Naive thymus-derived CD4-positive, alpha-beta T cell (primary cell): Measurements from ENCODE around the gene TRAPPC14. TPM values are rescaled to one million over a fixed set of nuclear protein-coding genes. Genes with fewer than 3 reads are reported as not detected.

Experiments used
- ATAC-seq: fragments of 150-1000 bp; cut with Tn5 transposase; 2 replicates; pipeline ENCODE4 v1.10.0; 2021; ENCODE audit warnings: mild to moderate bottlenecking, moderate library complexity
- CTCF ChIA-PET: fragments of 350-600 bp; sonication (Branson Sonifier 250); formaldehyde crosslinking; loops from one replicate; lab custom pipeline; 2021; ENCODE audit warnings: antibody characterized with exemption; lab: Charles Lee
- POLR2A ChIA-PET: fragments of 350-600 bp; sonication (Branson Sonifier 250); formaldehyde crosslinking; loops from one replicate; lab custom pipeline; 2021; ENCODE audit warnings: antibody characterized with exemption, inconsistent platforms; lab: Charles Lee
- DNase-seq, 9 donors: peaks; one replicate each; pipeline versions ENCODE4 v3.0.0 to v3.0.0-alpha.2; 2020 to 2022; ENCODE audit warnings: mixed read lengths in 1 of 9
- H3K27ac ChIP-seq: one replicate; pipeline ENCODE4 v1.7.0; 2013; ENCODE audit warnings: mild to moderate bottlenecking, low read depth, low read length, moderate library complexity
- H3K27me3 ChIP-seq, 2 donors: one replicate each; pipeline ENCODE4 v1.7.0; 2013; ENCODE audit warnings: low read length in 2 of 2, mild to moderate bottlenecking in 2 of 2, moderate library complexity in 2 of 2; ENCODE audit not compliant: control insufficient read depth in 2 of 2, insufficient read depth in 2 of 2
- H3K36me3 ChIP-seq, 3 experiments: 1 replicate in 2 of 3; 2 replicates in 1 of 3; pipeline ENCODE4 v1.7.0; 2013; ENCODE audit warnings: low read length in 3 of 3, mild to moderate bottlenecking in 3 of 3, moderate library complexity in 1 of 3; ENCODE audit not compliant: insufficient read depth in 3 of 3, control insufficient read depth in 2 of 3
- H3K4me1 ChIP-seq, 2 donors: one replicate each; pipeline ENCODE4 v1.7.0; 2013; ENCODE audit warnings: low read length in 2 of 2, mild to moderate bottlenecking in 2 of 2, moderate library complexity in 1 of 2; ENCODE audit not compliant: control insufficient read depth in 2 of 2, insufficient read depth in 2 of 2
- H3K4me3 ChIP-seq: 2 replicates; pipeline ENCODE4 v1.7.0; 2013; ENCODE audit warnings: mild to moderate bottlenecking, low read length
- H3K9me3 ChIP-seq, 3 experiments: 1 replicate in 2 of 3; 2 replicates in 1 of 3; pipeline ENCODE4 v1.7.0; 2013; ENCODE audit warnings: low read length in 3 of 3; ENCODE audit not compliant: control insufficient read depth in 2 of 3
- H3K27ac Mint-ChIP-seq, 9 donors: one replicate each; pipeline ENCODE4 v1.8.0; 2020 to 2022; ENCODE audit warnings: mixed read lengths in 9 of 9, mild to moderate bottlenecking in 8 of 9, moderate library complexity in 5 of 9, inconsistent platforms in 2 of 9
- H3K27me3 Mint-ChIP-seq, 5 donors: one replicate each; pipeline ENCODE4 v1.8.0; 2021 to 2022; ENCODE audit warnings: mixed read lengths in 5 of 5, mild to moderate bottlenecking in 1 of 5
- H3K36me3 Mint-ChIP-seq, 5 donors: one replicate each; pipeline ENCODE4 v1.8.0; 2020 to 2022; ENCODE audit warnings: mixed read lengths in 5 of 5, mild to moderate bottlenecking in 3 of 5, inconsistent platforms in 1 of 5
- H3K4me1 Mint-ChIP-seq, 7 donors: one replicate each; pipeline ENCODE4 v1.8.0; 2020 to 2022; ENCODE audit warnings: mixed read lengths in 7 of 7, mild to moderate bottlenecking in 3 of 7, inconsistent platforms in 1 of 7
- H3K4me3 Mint-ChIP-seq, 10 donors: one replicate each; pipeline ENCODE4 v1.8.0; 2020 to 2022; ENCODE audit warnings: mild to moderate bottlenecking in 10 of 10, mixed read lengths in 10 of 10, moderate library complexity in 6 of 10, inconsistent platforms in 2 of 10
- H3K9me3 Mint-ChIP-seq, 11 donors: one replicate each; pipeline ENCODE4 v1.8.0; 2020 to 2022; ENCODE audit warnings: mixed read lengths in 11 of 11, mild to moderate bottlenecking in 4 of 11, inconsistent platforms in 1 of 11, moderate library complexity in 1 of 11
- intact Hi-C, 2 donors: fragments of 100-400 bp; cut with micrococcal nuclease; formaldehyde crosslinking; loops; one replicate each; pipeline ENCODE4 v1.15.1; 2023
- polyA plus RNA-seq, 2 donors: library from polyadenylated mRNA; unstranded; fragments of 300-500 nt; fragmentation: Illumina TruSeq; gene quantifications; one replicate each; pipeline ENCODE4 v1.2.3, GENCODE V29; 2021
- total RNA-seq, 6 experiments: library from RNA in 5 of 6; stranded (reverse) in 5 of 6; gene quantifications; 1 replicate in 5 of 6; 2 replicates in 1 of 6; pipeline ENCODE4 v1.2.3 and lab custom pipeline; 2021 to 2026

The TRAPPC14 gene
- total and polyA plus RNA-seq, 7 experiments from 2014 or later, result 3.2 to 102 (median 63.8) TPM

- no peaks in the 10 kb centered on the region for H3K27me3 ChIP-seq
- CTCF ChIA-PET, result interaction anchor here (0.6 to 1.1 kb wide), 2 partner anchors 9 to 47 kb away, joined by 3 to 6 read pairs; no protein-coding TSS in a partner anchor
- H3K27me3 Mint-ChIP-seq, result peaks cover 0 to 27% (median 5%) of the 10 kb centered on the region in 5 donors
These were observed 12.7 kb upstream of the TRAPPC14 start for GRCh38 chr7:100171087-100171681.

DNA sequence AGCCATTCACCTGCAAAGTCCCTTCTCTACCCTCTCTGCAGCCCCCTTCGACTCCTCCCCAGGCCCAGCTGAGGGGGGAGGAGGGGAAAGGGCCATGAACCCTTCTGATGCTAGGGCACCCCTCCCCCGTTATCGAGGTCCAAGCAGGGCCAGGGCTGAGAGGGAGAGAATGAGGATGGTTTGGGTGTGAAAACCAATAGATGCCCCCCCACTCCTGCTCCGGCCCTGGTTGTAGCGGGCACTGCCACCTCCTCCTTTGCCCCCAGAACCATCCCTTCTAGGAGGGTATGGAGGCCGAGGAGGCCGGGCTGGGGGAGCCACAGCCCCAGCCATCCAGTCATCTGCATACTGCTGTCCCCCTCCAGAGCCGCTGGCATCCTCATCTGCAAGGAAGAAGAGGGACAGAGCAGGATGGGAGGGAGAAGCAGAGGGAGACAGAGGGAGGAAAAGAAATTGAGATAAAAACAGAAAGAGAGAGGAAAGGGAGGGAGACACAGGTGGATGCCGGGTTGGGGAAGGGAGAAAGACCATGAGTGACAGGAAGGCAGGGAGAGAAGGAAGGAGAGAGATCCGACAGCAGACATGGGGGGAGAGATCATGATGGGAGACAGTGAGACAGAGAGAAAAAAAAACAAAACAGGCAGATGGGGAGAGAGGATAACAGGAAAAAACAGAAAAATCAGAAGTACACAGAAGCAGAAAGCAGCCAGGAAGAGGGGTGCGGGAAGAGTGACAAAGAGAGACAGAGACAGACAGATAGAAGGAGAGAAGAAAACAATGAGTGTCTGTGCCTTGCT lies 11.8 kb upstream of the TRAPPC14 start:
- H3K4me3 ChIP-seq, result peak overlapping the region; percentile 56
- intact Hi-C loops, result no loop called here
- no peaks in the 10 kb centered on the region for H3K9me3 ChIP-seq
- DNase-seq (no peak), ATAC-seq (no peak)
- Mint-ChIP-seq H3K27ac (peak overlapping the region; percentile 54 to 99 (median 97)), H3K4me3 (peak overlapping the region; percentile 65 to 95 (median 90)), H3K4me1 (peaks cover 55 to 79% (median 68%) of the 10 kb centered on the region in 7 donors), H3K9me3 (no peaks in the 10 kb centered on the region), H3K36me3 (peaks cover 0 to 8% (median 0%) of the 10 kb centered on the region in 5 donors), H3K27me3 (peaks cover 0 to 27% (median 5%) of the 10 kb centered on the region in 5 donors)
- H3K27ac ChIP-seq, result peak overlapping the region; percentile 81
- ChIA-PET CTCF (interaction anchor here (0.6 to 1.1 kb wide), 2 partner anchors 10 to 48 kb away, joined by 3 to 6 read pairs; no protein-coding TSS in a partner anchor), POLR2A (interaction anchor here (1.4 to 23.1 kb wide), 6 partner anchors 8 to 46 kb away, joined by 4 to 383 read pairs (median 170); partner anchors contain the start of genes GAL3ST4, GPC2, LAMTOR4 and STAG3)
- no peaks in the 10 kb centered on the region for H3K27me3 ChIP-seq
- peaks cover 0 to 10% (median 0%) of the 10 kb centered on the region in 3 experiments for H3K36me3 ChIP-seq
- H3K4me1 ChIP-seq, result peaks cover 24 to 61% of the 10 kb centered on the region in 2 donors

More at GRCh38 chr7:100171087-100171681, 12.7 kb upstream of the TRAPPC14 start:
- no peaks in the 10 kb centered on the region for H3K9me3 ChIP-seq
- ATAC-seq (peak; percentile 40), DNase-seq (peak in 3 of 9 donors; percentile 23 to 38 (median 25))
- peaks cover 51 to 78% (median 66%) of the 10 kb centered on the region in 7 donors for H3K4me1 Mint-ChIP-seq
- POLR2A ChIA-PET, result interaction anchor here (2.3 to 23.1 kb wide), 4 partner anchors 9 to 39 kb away, joined by 8 to 383 read pairs (median 198); partner anchors contain the start of genes GAL3ST4, GPC2, LAMTOR4 and STAG3
- H3K36me3 Mint-ChIP-seq, result peaks cover 0 to 8% (median 0%) of the 10 kb centered on the region in 5 donors
- peaks cover 21 to 52% of the 10 kb centered on the region in 2 donors for H3K4me1 ChIP-seq
- no peaks in the 10 kb centered on the region for H3K9me3 Mint-ChIP-seq
- H3K4me3 Mint-ChIP-seq, result peak overlapping the region; percentile 65 to 95 (median 90)
- intact Hi-C loops, result loop anchor here in 1 of 2 donors (1.0 kb wide), 2 partner anchors 8 to 9 kb away; no protein-coding TSS in a partner anchor
- peak overlapping the region; percentile 56 for H3K4me3 ChIP-seq
- peaks cover 0 to 10% (median 0%) of the 10 kb centered on the region in 3 experiments for H3K36me3 ChIP-seq
- H3K27ac Mint-ChIP-seq, result peak overlapping the region in 8 of 9 donors; percentile 86 to 99 (median 95)
- H3K27ac ChIP-seq, result peak overlapping the region; percentile 81

DNA sequence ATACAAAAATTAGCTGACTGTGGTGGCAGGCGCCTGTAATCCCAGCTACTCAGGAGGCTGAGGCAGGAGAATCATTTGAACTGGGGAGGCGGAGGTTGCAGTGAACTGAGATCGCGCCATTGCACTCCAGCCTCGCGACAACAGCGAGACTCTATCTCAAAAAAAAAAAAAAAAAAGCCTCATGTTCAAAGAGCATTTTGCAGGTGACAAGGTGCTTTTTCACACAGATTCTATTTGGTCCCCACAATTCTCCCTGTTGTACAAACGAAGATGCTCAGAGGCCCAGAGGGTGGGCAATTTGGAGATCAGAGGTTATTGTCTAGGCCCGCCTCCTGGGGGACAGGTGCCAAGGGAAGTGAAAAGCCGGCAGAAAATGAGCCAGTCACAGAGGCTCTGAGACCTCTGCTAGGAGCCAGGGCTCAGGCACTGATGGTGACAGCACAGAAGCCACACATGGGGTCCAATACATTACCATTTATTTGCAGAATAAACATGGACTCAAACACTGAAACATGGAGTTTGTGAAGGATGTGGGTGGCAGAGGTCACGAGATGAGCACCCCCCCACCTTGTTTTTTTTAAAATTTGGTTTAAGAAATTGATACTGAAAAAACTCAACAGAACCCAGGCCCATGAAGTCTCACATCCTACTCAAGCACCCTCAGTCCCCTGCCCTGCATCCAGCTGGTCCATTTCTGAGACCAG lies 10.8 kb upstream of the TRAPPC14 start:
- Mint-ChIP-seq H3K27ac (peak overlapping the region; percentile 81 to 99 (median 96)), H3K27me3 (peaks cover 0 to 27% (median 5%) of the 10 kb centered on the region in 5 donors), H3K9me3 (no peaks in the 10 kb centered on the region), H3K4me1 (peaks cover 46 to 81% (median 70%) of the 10 kb centered on the region in 7 donors), H3K36me3 (peaks cover 0 to 8% (median 0%) of the 10 kb centered on the region in 5 donors), H3K4me3 (peak overlapping the region; percentile 86 to 95 (median 92))
- Histone ChIP-seq H3K27me3 (no peaks in the 10 kb centered on the region), H3K27ac (peak overlapping the region; percentile 81), H3K36me3 (peaks cover 0 to 7% (median 0%) of the 10 kb centered on the region in 3 experiments), H3K4me3 (peak overlapping the region; percentile 69), H3K4me1 (peaks cover 24 to 64% of the 10 kb centered on the region in 2 donors), H3K9me3 (no peaks in the 10 kb centered on the region)
- ATAC-seq, result peak; percentile 49
- intact Hi-C loops, result loop anchor here (1.0 to 5.0 kb wide), 5 partner anchors 8 to 68 kb away; partner anchors contain the start of genes LAMTOR4 (in 2 of the 2), AP4M1 (in 1 of the 2), GPC2 (in 1 of the 2) and MCM7 (in 1 of the 2)
- ChIA-PET CTCF (interaction anchor here (0.6 to 1.1 kb wide), 4 partner anchors 15 to 48 kb away, joined by 3 to 5 read pairs (median 4); no protein-coding TSS in a partner anchor), POLR2A (interaction anchor here (0.8 to 23.1 kb wide), 7 partner anchors 11 to 45 kb away, joined by 4 to 383 read pairs (median 6); partner anchors contain the start of genes GPC2, LAMTOR4, STAG3 and TRAPPC14)
- DNase-seq, result peak in 7 of 9 donors; percentile 37 to 67 (median 53)

GRCh38 chr7:100167912-100168323 lies 9.4 kb upstream of the TRAPPC14 start:
- H3K4me3 ChIP-seq, result peak overlapping the region; percentile 69
- Mint-ChIP-seq H3K9me3 (no peaks in the 10 kb centered on the region), H3K27me3 (peaks cover 0 to 27% (median 5%) of the 10 kb centered on the region in 5 donors), H3K27ac (peak overlapping the region; percentile 81 to 99 (median 96)), H3K4me3 (peak overlapping the region; percentile 86 to 95 (median 92)), H3K36me3 (peaks cover 0 to 4% (median 0%) of the 10 kb centered on the region in 5 donors), H3K4me1 (peaks cover 49 to 87% (median 77%) of the 10 kb centered on the region in 7 donors)
- ATAC-seq (no peak), DNase-seq (peak in 2 of 9 donors; percentile 32 to 36)
- H3K36me3 ChIP-seq, result no peaks in the 10 kb centered on the region
- no peaks in the 10 kb centered on the region for H3K9me3 ChIP-seq
- CTCF ChIA-PET, result interaction anchor here (0.6 to 2.9 kb wide), 10 partner anchors 10 to 53 kb away, joined by 3 to 16 read pairs (median 4); partner anchors contain the start of gene TRAPPC14
- no peaks in the 10 kb centered on the region for H3K27me3 ChIP-seq
- intact Hi-C loops, result loop anchor here (1.0 to 5.0 kb wide), 6 partner anchors 9 to 67 kb away; partner anchors contain the start of genes LAMTOR4 (in 2 of the 2), AP4M1 (in 1 of the 2), GPC2 (in 1 of the 2) and MCM7 (in 1 of the 2)
- peaks cover 28 to 78% of the 10 kb centered on the region in 2 donors for H3K4me1 ChIP-seq
- POLR2A ChIA-PET, result interaction anchor here (0.9 to 23.1 kb wide), 11 partner anchors 13 to 53 kb away, joined by 3 to 383 read pairs (median 7); partner anchors contain the start of genes GPC2, LAMTOR4, MBLAC1 and PVRIG
- peak overlapping the region; percentile 81 for H3K27ac ChIP-seq
